Gastroesophageal sphincter (tissue), 3 donors: ENCODE measurements around the gene PPP2R3B.

Experiments used
- CTCF ChIP-seq, 4 experiments: fragments of 200-600 bp in 2 of 4; fragments of 450-650 bp in 2 of 4; sonication (generic) in 1 of 4; IDR thresholded peaks; one replicate each; pipeline ENCODE4 v1.5.1; 2017 to 2019; ENCODE audit warnings: antibody characterized with exemption in 4 of 4, mild to moderate bottlenecking in 2 of 4, moderate library complexity in 2 of 4
- EP300 ChIP-seq: sonication (generic); formaldehyde crosslinking; IDR thresholded peaks from one replicate; pipeline ENCODE4 v1.6.1; 2017; ENCODE audit warnings: antibody characterized with exemption, mild to moderate bottlenecking
- POLR2A ChIP-seq, 2 donors: fragments of 450-650 bp; IDR thresholded peaks; one replicate each; pipeline ENCODE4 v1.6.1; 2017; ENCODE audit warnings: antibody characterized with exemption in 2 of 2, mild to moderate bottlenecking in 2 of 2, moderate library complexity in 1 of 2
- POLR2AphosphoS5 ChIP-seq: sonication (generic); formaldehyde crosslinking; IDR thresholded peaks from one replicate; pipeline ENCODE4 v1.6.1; 2017; ENCODE audit warnings: antibody characterized with exemption

DNA sequence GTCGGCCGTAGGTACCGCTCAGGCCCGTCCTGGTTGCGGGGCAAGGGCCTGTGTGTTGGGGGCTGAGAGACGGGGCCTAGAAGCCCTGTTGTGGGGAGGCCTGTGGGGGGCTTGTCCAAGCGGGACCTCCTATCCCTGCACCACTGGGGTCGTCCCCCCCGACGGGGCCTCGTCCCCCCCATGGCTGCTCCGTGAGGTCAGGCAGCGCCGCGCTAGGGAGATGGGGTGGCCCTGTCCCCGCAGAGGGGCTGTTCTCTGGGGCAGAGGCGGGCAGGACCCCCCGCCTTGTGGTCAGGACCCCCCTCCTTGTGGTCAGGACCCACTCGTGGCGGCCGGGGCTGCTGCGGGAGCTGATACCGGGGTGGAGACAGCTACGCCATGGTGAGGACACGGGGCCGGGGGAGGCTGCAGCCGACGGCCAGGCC lies 56.0 kb downstream of the PPP2R3B start:
- TF ChIP-seq POLR2A (IDR thresholded peaks at IDR 0.05) (no peak), CTCF (IDR thresholded peaks at IDR 0.05) (no peak), EP300 (no peak), POLR2AphosphoS5 (no peak)
